ENCODE measurements around the gene RTEL1. TPM values are rescaled to one million over a fixed set of nuclear protein-coding genes. Genes with fewer than 3 reads are reported as not detected.

RTEL1 gene
- total and polyA plus RNA-seq, 9 of the 15 experiments (the other 6 are each of a cell fraction or from before 2014, with no cell fraction given) = 0.36 to 61.0 (median 17.9) TPM

- TF ChIP-seq ZC3H4 (CRISPR knock-in tag; IDR thresholded peaks at IDR 0.05; ENCODE audit: borderline replicate concordance) = no peak
- no peak for TF ChIP-seq GTF2A2 (tag; IDR thresholded peaks at IDR 0.05)
- no peak for TF ChIP-seq SIRT6 (IDR thresholded peaks at IDR 0.05; ENCODE audit: low read depth, low read length)
- no peak for TF ChIP-seq SIX5 (IDR thresholded peaks at IDR 0.05; ENCODE audit: borderline replicate concordance in 1 of 2, insufficient read depth in 1 of 2, low read depth in 1 of 2, low read length in 2 of 2)
- no peak for TF ChIP-seq TCF7 (IDR thresholded peaks at IDR 0.05; ENCODE audit: borderline replicate concordance)
- TF ChIP-seq KLF16 (IDR thresholded peaks at IDR 0.05) = no peak
- TF ChIP-seq SP1 (CRISPR knock-in tag; IDR thresholded peaks at IDR 0.05) = no peak
- no peak for TF ChIP-seq CBX1 (IDR thresholded peaks at IDR 0.05; ENCODE audit: low read depth)
- TF ChIP-seq ESRRB (CRISPR knock-in tag; IDR thresholded peaks at IDR 0.05; ENCODE audit: borderline replicate concordance) = no peak
- no peak for TF ChIP-seq CSDE1 (IDR thresholded peaks at IDR 0.05)
- TF ChIP-seq, protein P1, sequence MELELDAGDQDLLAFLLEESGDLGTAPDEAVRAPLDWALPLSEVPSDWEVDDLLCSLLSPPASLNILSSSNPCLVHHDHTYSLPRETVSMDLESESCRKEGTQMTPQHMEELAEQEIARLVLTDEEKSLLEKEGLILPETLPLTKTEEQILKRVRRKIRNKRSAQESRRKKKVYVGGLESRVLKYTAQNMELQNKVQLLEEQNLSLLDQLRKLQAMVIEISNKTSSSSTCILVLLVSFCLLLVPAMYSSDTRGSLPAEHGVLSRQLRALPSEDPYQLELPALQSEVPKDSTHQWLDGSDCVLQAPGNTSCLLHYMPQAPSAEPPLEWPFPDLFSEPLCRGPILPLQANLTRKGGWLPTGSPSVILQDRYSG (tag; conservative IDR thresholded peaks at IDR 0.05; ENCODE audit: low read depth) = no peak
- TF ChIP-seq, protein P2, sequence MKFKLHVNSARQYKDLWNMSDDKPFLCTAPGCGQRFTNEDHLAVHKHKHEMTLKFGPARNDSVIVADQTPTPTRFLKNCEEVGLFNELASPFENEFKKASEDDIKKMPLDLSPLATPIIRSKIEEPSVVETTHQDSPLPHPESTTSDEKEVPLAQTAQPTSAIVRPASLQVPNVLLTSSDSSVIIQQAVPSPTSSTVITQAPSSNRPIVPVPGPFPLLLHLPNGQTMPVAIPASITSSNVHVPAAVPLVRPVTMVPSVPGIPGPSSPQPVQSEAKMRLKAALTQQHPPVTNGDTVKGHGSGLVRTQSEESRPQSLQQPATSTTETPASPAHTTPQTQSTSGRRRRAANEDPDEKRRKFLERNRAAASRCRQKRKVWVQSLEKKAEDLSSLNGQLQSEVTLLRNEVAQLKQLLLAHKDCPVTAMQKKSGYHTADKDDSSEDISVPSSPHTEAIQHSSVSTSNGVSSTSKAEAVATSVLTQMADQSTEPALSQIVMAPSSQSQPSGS (CRISPR knock-in tag; IDR thresholded peaks at IDR 0.05) = no peak
- TF ChIP-seq ZNF282 (CRISPR knock-in tag; IDR thresholded peaks at IDR 0.05) = no peak
- no peak for TF ChIP-seq ZNF431 (CRISPR knock-in tag; IDR thresholded peaks at IDR 0.05)
- TF ChIP-seq KAT7 (CRISPR knock-in tag; IDR thresholded peaks at IDR 0.05; ENCODE audit: borderline replicate concordance) = no peak
- TF ChIP-seq CCNT2 (IDR thresholded peaks at IDR 0.05; ENCODE audit: borderline replicate concordance, extremely low read depth, insufficient read length, low read depth, low read length) = no peak
- TF ChIP-seq, protein P3, sequence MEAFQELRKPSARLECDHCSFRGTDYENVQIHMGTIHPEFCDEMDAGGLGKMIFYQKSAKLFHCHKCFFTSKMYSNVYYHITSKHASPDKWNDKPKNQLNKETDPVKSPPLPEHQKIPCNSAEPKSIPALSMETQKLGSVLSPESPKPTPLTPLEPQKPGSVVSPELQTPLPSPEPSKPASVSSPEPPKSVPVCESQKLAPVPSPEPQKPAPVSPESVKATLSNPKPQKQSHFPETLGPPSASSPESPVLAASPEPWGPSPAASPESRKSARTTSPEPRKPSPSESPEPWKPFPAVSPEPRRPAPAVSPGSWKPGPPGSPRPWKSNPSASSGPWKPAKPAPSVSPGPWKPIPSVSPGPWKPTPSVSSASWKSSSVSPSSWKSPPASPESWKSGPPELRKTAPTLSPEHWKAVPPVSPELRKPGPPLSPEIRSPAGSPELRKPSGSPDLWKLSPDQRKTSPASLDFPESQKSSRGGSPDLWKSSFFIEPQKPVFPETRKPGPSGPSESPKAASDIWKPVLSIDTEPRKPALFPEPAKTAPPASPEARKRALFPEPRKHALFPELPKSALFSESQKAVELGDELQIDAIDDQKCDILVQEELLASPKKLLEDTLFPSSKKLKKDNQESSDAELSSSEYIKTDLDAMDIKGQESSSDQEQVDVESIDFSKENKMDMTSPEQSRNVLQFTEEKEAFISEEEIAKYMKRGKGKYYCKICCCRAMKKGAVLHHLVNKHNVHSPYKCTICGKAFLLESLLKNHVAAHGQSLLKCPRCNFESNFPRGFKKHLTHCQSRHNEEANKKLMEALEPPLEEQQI (IDR thresholded peaks at IDR 0.05) = no peak
- TF ChIP-seq ZNF146 (CRISPR knock-in tag; IDR thresholded peaks at IDR 0.05; ENCODE audit: unreplicated experiment) = no peak
- ChIA-PET POLR2A (interaction anchor here (0.7 kb wide), 1 partner anchor 19 kb away, joined by 3 read pairs; no protein-coding TSS in a partner anchor), CTCF (ENCODE audit: low intra/inter-chr PET ratio) (no interaction called here)
- WGBS (ENCODE audit: insufficient coverage, low coverage, missing lambda C conversion rate) = 97% methylated on average over 22 of the region's 22 CpGs
- DNase-seq (ENCODE audit: extremely low read depth in 1 of 4, low spot score in 3 of 4) (no peak), FAIRE-seq (no peak), ATAC-seq (no peak)
- Histone ChIP-seq H3K9me3 (replicated peaks; ENCODE audit: control insufficient read depth, insufficient read depth, low read depth, low read length) (no peaks in the 10 kb centered on the region), H2AFZ (ENCODE audit: low read depth, low read length) (no peak overlapping the region), H3K36me3 (ENCODE audit: control insufficient read depth, insufficient read depth, low read length) (peaks cover 92% of the 10 kb centered on the region; the same call in 2 of the 3 replicates), H3K79me2 (ENCODE audit: control insufficient read depth, insufficient read depth, low read length) (peaks cover 8% of the 10 kb centered on the region), H3K9ac (ENCODE audit: insufficient read depth in 1 of 2, low read depth in 2 of 2, low read length in 2 of 2) (no peak overlapping the region; a peak in 1 of 4 replicates), H4K20me1 (replicated peaks; ENCODE audit: control insufficient read depth, insufficient read depth, low read length) (no peaks in the 10 kb centered on the region), H3K27me3 (ENCODE audit: control insufficient read depth in 2 of 2, insufficient read depth in 2 of 2, low read length in 2 of 2) (no peaks in the 10 kb centered on the region), H3K4me1 (replicated peaks in 1 of 2; ENCODE audit: control insufficient read depth in 2 of 2, insufficient read depth in 2 of 2, low read length in 2 of 2) (peaks cover 2 to 27% of the 10 kb centered on the region in 2 experiments; a peak in 4 of 5 replicates), H3K27ac (ENCODE audit: extremely low read depth, low read depth, low read length) (no peak overlapping the region), H3K4me3 (no peak overlapping the region), H3K9me1 (ENCODE audit: control insufficient read depth, insufficient read depth, low read length) (peaks cover 3% of the 10 kb centered on the region), H3K4me2 (ENCODE audit: insufficient read depth, low read length) (no peak overlapping the region)
- in situ Hi-C loops (cut with MboI) = no loop called here
- no TSS peak for BruUV-seq (replicated peaks)
- intact Hi-C loops (cut with micrococcal nuclease) = no loop called here
Measured at GRCh38 chr20:63664143-63664851, 6.2 kb downstream of the RTEL1 start.
